ENCODE results near the gene MORN3. TPM values are rescaled to one million over a fixed set of nuclear protein-coding genes. Genes with fewer than 3 reads are reported as not detected.
"Not testable (repeated sequence)": the region's sequence is repeated elsewhere in the genome, so short reads cannot be mapped to it uniquely, and the experiment has no call there.

MORN3 gene
- total RNA-seq, 1 experiment from 2014 or later, result not detected

DNA sequence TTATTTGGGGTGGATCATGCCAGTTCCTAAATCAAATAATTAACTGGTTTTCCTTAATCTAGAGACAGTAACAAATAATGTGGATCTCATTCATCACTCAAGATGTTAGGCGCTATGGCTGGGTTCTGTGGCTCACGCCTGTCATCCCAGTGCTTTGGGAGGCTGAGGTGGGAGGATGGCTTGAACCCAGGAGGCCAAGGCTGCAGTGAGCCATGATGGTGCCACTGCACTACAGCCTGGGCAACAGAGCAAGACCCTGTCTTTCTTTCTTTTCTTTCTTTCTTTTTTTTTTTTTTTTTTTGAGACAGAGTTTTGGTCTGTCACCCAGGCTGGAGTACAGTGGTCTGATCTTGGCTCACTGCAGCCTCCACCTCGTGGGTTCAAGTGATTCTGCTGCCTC, 23.3 kb upstream of the MORN3 start:
- DNase-seq (ENCODE audit: low read depth), result not testable (repeated sequence)

DNA sequence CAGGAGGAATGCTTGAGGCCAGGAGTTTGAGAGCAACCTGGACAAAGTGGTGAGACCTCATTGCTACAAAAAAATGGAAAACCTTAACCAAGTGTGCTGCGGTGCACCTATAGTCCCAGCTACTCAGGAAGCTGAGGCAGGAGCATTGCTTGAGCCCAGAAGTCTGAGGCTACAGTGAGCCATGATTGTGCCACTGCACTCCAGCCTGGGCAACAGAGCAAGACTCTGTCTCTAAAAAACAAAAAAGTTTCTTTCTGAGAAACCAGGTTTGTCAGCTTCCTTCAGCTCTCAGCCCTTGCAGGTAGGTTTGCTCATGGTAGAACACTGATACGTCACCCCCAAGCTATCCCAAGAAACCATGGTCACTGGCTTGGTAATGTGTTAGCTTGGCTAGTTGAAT, 20.0 kb upstream of the MORN3 start:
- DNase-seq (ENCODE audit: low read depth), result no peak

DNA sequence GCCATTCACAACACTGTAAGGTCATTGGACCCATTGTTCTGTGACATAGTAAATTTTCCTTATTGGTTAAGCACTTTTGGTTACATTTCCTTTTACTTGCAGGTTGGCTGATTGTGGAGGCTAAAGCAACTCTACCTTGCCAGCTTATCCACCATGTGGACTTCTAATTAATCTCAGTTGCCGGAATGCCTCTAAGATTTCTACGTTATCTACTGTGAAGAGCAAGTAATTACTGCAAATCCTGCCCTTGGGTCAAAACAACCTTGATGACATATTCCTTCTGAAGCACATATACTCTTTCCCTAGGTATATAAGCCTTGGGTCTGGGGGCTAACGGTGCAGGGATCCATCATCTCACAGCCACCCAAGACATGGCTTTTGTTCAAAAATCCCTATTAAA, 19.5 kb upstream of the MORN3 start:
- DNase-seq (ENCODE audit: low read depth), result no peak

DNA sequence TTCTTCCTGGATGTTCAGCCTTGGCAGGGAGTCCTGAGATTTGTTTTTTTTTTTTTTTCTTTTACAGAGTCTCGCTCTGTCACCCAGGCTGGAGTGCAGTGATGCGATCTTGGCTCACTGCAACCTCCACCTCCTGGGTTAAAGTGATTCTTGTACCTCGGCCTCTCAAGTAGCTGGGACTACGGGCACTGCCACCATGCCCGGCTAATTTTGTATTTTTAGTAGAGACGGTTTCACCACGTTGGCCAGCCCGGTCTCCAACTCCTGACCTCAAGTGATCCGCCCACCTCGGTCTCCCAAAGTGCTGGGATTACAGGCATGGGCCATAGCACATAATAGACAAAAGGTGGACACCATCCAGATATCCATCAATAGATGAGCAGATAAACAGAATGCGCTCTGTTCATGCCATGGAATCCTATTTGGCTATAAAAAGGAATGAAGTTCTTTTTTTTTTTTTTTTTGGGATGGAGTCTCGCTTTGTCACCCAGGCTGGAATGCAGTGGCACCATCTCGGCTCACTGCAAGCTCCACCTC, 10.3 kb upstream of the MORN3 start:
- DNase-seq (ENCODE audit: low read depth), result not testable (repeated sequence)

DNA sequence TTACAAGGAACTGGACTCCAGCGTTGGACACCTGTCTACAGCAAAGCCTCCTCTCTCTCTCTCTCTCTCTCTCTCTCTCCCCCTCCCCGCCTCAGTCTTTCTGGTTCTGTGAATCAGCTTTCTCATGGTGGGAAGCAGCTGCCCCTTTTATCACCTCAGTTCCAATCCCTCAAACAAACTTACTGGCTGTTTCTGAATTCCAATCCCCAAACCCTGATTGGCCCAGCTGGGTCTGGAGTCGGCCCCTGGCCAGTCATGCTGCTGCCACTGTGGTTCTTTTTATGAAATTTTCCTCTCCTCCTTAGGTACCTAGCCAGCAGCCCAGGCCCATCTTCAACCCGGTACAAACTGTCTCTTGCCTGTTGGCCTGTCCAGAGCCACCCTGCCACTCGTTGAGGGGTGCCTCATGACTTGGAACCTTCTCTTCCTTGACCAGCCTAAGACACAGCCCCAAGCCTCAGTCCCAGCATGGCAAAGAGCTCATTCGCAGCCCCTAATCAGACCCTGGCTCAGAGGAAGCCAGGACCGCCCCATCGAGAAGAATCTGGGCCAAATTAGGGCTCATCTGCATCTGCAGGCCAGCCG, 9.4 kb upstream of the MORN3 start:
- DNase-seq (ENCODE audit: low read depth), result peak; percentile 36

DNA sequence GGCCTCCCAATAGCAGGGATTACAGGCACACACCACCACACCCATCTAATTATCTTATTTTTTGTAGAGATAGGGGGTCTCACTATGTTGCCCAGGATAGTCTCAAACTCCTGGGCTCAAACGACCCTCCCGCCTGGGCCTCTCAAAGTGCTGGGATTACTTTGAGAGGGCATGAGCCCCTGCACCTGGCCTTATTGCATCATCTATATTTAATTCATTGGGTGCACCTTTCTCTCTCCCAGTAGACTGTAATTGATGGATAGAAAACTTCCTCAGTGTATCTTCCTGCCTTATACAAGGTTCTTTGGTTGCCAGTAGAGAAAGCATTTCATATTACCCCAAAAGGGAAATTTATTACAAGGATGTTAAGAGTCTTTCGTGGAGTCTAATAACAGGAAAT, 8.9 kb upstream of the MORN3 start:
- DNase-seq (ENCODE audit: low read depth), result no peak

DNA sequence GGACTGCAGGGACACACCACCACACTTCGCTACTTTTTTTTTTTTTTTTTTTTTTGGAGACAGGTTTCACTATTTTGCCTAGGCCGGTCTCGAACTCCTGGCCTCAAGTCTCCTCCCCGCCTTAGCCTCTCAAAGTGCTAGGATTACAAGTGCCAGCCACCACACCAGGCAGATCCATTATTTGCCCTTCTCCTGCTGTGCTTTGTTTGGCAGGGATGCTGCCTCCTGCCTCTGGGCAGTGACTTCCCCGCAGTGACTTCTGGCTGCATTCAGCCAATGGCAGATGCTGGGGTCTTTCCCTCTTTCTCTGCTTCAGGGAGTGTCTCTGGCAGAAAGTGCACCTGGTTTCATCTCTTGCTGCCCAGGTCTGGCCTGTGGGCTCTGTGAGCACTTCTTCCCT, 6.7 kb upstream of the MORN3 start:
- DNase-seq (ENCODE audit: low read depth), result no peak

DNA sequence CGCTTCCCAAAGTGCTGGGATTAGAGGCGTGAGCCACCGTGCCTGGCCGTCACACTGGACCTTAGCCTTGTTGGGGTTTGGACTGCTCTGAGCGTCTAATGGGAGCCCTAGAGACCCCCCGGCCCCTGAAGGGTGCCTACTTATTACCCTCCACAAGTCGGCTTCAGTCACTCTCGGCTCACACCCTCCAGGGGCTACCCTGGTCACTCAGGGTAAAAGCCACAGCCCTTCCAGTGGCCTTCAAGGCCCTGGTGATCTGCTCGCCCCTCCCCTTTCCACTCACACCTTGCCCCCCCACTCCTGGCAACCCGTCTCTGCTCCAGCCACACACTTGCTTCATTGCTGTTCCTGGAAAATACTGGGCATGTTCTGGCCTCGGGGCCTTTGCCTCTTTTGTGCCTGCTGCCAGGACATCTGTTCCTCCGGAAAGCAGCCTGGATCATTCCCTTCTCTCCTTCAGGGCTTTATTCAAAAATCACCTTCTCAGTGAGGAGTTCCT, 3.6 kb upstream of the MORN3 start:
- no peak for DNase-seq (ENCODE audit: low read depth)

DNA sequence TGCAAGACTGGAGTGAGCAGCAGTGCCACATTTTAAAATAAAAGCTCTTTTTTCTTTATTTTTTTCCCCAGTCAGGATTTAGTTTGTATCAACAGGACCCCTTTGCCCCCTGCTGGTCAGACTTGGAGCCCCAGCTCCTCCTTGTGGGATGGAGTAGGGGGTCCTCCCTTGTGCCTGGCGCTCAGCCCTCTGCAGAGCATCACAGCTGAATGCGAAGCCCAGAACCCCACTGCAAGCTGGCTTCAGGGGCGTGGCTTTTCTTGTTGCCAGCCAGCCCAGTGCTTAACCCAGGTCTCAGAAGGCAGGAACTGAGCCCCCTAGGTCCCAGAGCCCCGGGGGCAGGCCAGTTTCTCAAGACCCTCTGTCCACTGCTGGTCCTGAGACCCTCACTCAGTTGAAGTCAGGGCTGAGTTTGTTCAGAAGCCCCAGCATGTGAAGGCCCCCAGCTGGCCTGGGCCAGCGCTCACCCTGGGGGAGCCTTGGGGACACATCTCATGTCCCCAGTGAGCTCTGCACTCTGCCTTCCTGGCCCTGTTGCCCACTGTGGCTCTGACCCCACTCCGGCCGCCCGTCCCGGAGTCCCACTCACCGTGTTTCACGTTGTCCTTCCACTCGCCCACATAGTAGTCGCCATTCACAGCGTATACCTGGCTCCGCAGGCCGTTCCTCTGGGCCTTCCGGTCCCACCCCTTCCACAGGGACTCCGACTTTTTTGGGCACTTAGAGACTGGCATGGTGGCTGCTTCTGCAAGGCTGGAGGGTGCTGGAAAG, 519 bp downstream of the MORN3 start:
- no peak for DNase-seq (ENCODE audit: low read depth)

DNA sequence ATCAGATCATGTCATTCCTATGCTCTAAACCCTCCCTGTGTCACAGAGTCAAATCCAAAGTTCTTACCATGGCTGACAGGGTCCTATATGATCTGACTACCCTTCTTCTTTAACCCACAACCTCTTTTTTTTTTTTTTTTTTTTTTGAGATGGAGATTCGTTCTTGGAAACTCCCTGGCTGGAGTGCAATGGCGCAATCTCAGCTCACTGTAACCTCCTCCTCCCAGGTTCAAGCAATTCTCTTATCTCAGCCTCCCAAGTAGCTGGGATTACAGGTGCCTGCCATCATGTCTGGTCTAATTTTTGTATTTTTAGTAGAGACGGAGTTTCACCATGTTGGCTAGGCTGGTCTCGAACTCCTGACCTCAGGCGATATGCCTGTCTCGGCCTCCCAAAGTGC, 2.6 kb downstream of the MORN3 start:
- not testable (repeated sequence) for DNase-seq (ENCODE audit: low read depth)

DNA sequence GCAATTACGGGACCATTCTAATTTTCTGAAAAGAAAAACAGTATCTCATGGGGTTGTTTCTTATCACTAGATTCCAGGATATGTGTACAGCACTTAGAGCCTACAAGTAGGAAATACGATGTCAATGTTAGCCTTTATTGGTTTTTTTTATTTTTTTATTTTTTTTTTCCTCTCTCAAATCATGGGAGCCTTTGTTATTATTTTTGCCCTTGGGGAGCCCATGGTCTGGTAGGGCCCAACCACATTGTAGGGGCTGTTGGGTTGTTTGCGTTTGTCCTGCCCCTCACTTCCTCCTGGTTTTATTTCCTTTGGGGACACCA, 5.9 kb downstream of the MORN3 start:
- DNase-seq (ENCODE audit: low read depth), result no peak

DNA sequence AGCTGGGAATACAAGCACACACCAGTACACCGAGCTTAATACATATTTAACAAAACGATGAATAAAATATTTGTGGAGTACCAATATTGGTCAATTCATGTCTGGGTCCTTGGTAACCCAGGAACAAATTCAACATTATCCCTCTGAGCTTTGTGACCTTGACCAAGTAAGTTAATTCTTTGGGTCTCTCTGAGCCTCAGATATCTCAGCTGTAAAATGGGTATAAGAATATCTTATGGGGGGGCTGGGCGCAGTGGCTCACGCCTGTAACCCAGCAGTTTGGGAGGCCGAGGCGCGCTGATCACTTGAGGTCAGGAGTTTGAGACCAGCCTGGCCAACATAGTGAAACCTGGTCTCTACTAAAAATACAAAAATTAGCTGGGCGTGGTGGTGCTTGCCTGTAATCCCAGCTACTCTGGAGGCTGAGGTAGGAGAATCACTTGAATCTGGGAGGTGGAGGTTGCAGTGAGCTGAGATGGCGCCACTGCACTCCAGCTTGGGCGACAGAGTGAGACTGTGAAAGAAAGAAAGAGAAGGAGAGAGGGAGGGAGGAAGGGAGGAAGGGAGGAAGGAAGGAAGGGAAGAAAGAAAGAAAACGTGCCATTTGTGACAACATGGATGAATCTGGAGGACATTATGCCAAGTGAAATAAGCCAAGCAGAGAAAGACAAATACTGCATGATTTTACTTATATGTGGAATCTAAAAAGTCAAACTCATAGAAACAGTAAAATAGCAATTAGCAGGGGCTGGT, 7.9 kb downstream of the MORN3 start:
- not testable (repeated sequence) for DNase-seq (ENCODE audit: low read depth)

DNA sequence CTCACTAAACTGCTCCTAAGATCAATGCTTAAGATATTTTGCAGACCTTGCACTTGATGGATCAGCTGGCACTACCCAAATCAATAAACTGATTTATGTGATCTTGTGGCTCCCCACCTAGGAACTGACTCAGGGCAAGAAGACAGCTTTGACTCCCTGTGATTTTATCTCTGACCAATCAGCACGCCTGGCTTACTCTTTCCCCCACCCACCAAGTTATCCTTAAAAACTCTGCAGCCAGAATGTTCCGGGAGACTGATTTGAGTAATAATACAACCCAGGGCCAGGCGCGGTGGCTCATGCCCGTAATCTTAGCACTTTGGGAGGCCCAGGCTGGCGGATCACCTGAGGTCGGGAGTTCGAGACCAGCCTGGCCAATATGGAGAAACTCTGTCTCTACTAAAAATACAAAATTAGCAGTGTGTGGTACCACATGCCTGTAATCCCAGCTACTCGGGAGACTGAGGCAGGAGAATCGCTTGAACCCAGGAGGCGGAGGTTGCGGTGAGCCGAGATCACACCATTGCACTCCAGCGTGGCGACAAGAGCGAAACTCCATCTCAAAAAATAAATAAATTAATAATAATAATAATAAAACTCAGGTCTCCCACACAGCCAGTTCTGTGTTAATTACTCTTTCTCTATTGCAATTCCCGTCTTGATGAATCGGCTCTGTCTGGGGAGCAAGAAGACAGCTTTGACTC, 12.0 kb downstream of the MORN3 start:
- no peak for DNase-seq (ENCODE audit: low read depth)

DNA sequence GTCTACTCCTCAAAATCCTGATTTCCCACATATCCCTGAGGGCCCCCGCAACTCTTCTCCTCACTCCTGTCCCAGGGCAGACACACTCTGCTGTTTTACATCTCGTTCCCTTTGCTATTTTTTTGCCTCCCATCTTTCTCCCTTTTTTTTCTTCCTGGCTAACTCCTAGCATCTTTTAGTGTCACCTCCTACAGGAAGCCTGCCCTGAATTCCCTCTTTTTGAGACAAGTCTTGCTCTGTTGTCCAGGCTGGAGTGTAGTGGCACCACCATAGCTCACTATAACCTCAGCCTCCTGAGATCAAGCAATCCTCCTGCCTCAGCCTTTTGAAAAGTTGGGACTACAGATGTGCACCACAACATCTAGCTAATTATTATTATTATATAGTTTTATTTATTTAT, 13.3 kb downstream of the MORN3 start:
- DNase-seq (ENCODE audit: low read depth), result no peak

DNA sequence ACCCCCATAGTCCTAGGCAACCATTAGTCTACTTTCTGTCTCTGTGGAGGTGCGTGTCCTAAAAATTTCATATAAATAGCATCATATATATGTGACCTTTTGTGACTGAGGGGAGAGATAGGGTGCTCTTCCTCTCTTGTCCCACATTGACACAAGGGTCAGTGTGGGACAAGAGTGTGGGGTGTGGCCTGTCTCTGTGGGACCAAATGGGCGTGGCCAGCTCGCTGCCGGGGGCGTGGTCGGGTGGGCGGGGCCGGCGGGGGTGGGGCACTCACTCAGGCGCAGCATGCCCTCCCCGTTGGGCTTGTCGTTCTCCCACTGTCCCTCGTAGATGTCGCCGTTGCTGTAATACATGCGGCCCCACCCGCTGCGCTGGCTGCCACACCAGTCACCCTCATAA, 15.5 kb downstream of the MORN3 start:
- DNase-seq (ENCODE audit: low read depth), result no peak

DNA sequence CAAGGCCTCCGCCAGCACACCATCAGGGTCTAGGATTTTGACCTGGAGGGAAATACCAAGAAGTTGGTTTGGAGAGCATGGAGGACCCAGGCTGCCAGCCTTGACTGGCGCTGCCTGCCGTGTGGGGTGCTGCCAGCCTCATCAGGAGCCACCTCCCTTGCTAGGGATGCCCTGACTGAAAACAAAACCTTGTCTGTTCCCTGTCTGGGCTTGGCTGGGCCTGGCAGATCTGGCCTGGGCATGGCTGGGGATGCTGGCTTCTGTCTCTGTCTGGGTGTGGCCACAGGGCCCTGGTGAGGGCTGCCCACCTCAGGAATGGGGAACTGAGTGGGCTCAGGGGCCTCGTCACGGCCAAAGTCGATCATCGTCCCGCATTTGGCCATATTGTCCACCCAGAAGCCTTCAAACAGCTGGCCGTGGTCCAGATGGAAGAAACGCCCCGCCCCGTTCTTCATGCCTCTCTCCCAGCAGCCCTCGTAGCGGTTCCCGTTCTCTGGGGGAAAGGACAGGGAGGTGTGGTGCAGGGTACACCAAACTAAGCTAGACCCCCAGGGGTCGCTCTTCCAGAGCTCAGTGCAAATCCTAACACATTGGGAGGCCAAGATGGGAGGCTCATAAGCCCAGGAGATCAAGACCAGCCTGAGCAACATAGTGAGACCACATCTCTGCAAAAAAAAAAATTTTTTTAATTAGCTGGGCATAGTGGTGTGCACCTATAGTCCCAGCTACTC, 16.5 kb downstream of the MORN3 start:
- DNase-seq (ENCODE audit: low read depth), result no peak

DNA sequence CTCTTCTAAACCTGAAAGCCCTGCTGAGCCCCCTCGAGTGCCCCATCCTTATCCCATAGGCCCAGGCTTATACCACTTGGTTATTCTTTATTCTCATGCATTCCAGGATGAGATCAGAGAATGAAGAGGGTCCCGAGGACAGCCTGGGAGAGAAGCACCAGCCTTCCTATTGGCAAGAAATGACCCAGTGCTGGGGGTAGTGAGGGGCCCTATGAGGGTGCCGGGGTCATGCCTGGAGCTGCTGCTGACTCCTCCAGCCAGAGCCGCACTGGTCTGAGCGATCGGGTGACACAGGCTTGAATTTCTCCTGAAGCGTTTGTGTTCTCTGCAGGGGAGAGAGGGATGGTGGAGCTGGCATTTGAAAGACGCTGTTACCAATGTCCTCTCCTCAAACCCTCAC, 18.1 kb downstream of the MORN3 start:
- no peak for DNase-seq (ENCODE audit: low read depth)

DNA sequence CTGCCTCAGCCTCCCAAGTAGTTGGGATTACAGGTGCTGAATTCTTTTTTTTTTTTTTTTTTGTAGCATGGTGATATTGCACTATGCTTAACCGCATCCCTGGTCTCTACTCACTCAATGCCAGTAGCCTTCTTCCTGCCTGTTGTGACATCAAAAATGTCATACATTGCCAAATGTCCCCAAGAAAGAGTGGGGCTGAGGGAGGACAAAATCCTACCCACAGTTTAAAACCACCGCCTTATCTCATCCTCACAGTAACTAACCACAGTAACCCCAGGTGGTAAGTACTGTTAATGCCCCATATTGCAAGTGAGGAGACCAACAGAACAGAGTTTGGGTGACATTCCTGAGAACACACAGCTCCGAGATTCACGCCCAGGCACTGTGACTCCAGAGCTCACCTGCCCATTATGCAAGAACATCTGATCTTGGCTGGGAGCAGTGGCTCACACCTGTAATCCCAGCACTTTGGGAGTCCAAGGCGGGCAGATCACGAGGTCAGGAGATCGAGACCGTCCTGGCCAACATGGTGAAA, 19.6 kb downstream of the MORN3 start:
- DNase-seq (ENCODE audit: low read depth), result no peak

DNA sequence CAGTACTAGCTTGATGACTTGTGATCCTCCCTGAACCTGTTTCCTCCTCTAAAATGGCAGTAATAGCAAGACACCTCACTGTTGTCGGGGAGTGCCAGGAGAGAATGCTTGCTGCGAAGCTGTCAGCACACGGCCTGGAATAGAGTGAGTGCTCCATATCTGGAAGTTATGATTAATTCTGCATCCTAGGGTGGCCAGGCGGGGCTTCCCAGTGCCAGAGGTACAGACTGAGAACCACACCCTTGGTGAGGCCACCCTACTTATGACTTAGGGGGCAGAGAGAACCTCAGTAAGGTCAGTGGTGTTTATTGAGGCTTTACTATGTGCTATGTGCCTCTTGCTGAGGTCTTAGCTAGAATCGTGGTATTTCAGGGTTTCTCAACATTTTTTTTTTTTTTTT, 20.1 kb downstream of the MORN3 start:
- DNase-seq (ENCODE audit: low read depth), result no peak

DNA sequence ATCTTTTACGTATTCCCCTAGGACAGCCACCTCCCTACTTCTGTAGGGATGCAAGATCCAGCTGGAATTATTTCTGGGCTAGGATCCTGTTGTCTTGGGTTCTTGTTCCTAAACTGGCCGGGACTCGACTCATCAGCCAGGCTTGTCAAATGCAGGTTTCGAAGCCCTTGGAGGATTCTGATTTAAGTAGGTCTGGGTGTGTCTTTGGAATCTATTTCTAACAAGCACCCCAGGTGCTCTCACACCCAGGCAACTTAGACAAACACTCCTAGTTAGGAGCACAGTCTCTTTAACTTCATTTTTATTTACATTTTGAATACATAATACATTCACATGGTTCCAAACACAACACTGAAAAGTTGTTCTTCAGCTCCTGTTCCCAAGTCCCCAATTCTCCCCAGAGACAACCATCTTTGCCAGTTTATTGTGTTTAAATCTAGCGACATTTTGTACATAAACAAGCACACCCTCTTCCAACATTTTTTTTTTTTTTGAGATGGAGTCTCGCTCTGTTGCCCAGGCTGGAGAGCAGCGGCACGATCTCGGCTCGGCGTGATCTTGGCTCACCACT, 20.9 kb downstream of the MORN3 start:
- DNase-seq (ENCODE audit: low read depth), result no peak

DNA sequence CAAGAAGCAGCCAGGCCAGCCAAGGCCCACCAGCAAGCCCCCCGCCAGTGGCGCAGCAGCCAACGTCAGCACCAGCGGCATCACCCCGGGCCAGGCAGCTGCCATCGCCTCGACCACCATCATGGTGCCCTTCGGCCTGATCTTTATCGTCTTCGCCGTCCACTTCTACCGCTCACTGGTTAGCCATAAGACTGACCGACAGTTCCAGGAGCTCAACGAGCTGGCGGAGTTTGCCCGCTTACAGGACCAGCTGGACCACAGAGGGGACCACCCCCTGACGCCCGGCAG, 28.2 kb downstream of the MORN3 start:
- DNase-seq (ENCODE audit: low read depth), result no peak
